ENCODE measurements around the gene PIAS4. TPM values are rescaled to one million over a fixed set of nuclear protein-coding genes. Genes with fewer than 3 reads are reported as not detected.

PIAS4 gene
- total RNA-seq, 1 experiment from 2014 or later: 45.9 TPM

GRCh38 chr19:4023600-4024398 is 16.3 kb downstream of the PIAS4 start (continued):
- TF ChIP-seq E2F4 (CRISPR knock-in tag; IDR thresholded peaks at IDR 0.05; ENCODE audit: borderline replicate concordance, low read depth) (no peak), GABPB1 (CRISPR knock-in tag; IDR thresholded peaks at IDR 0.05) (no peak), JAZF1 (CRISPR knock-in tag; IDR thresholded peaks at IDR 0.05) (no peak), ATF2 (CRISPR knock-in tag; IDR thresholded peaks at IDR 0.05; ENCODE audit: borderline replicate concordance, low read depth) (no peak), ZSCAN18 (CRISPR knock-in tag; IDR thresholded peaks at IDR 0.05) (no peak), ATF6 (CRISPR knock-in tag; IDR thresholded peaks at IDR 0.05) (no peak)

- H3K27me3 Mint-ChIP-seq (ENCODE audit: low read depth): no peaks in the 10 kb centered on the region
- no peaks in the 10 kb centered on the region for H3K9me3 Mint-ChIP-seq
- no peaks in the 10 kb centered on the region for H3K4me1 Mint-ChIP-seq
- ChIA-PET POLR2A (no interaction called here), CTCF (interaction anchor here (0.6 kb wide), 1 partner anchor 104 kb away, joined by 3 read pairs; no protein-coding TSS in a partner anchor)
- ATAC-seq (no peak), DNase-seq (ENCODE audit: low spot score) (no peak)
- peaks cover 29% of the 10 kb centered on the region for H3K36me3 Mint-ChIP-seq
- no peak for TF ChIP-seq ZNF396 (CRISPR knock-in tag; IDR thresholded peaks at IDR 0.05; ENCODE audit: borderline replicate concordance)
- TF ChIP-seq RELA (CRISPR knock-in tag; IDR thresholded peaks at IDR 0.05; ENCODE audit: borderline replicate concordance): no peak
- no peak for TF ChIP-seq NR1H2 (CRISPR knock-in tag; IDR thresholded peaks at IDR 0.05)
- TF ChIP-seq JUN (CRISPR knock-in tag; IDR thresholded peaks at IDR 0.05): no peak
- no peak for TF ChIP-seq ATF3 (CRISPR knock-in tag; conservative IDR thresholded peaks at IDR 0.05)
- no peak for TF ChIP-seq NFE2L1 (CRISPR knock-in tag; IDR thresholded peaks at IDR 0.05)
- no peak for TF ChIP-seq TEAD4 (CRISPR knock-in tag; IDR thresholded peaks at IDR 0.05)
- no peak for TF ChIP-seq IRF1 (CRISPR knock-in tag; IDR thresholded peaks at IDR 0.05)
- TF ChIP-seq ZNF232 (CRISPR knock-in tag; IDR thresholded peaks at IDR 0.05): no peak
- no peak for TF ChIP-seq ZBTB43 (CRISPR knock-in tag; IDR thresholded peaks at IDR 0.05)
- no peak for TF ChIP-seq TP53 (CRISPR knock-in tag; IDR thresholded peaks at IDR 0.05)
- TF ChIP-seq KAT7 (CRISPR knock-in tag; IDR thresholded peaks at IDR 0.05; ENCODE audit: borderline replicate concordance): no peak
- no peak for TF ChIP-seq SOX15 (CRISPR knock-in tag; IDR thresholded peaks at IDR 0.05)
- no peak for TF ChIP-seq EMX1 (CRISPR knock-in tag; IDR thresholded peaks at IDR 0.05)
- no peak for TF ChIP-seq ARID4B (CRISPR knock-in tag; IDR thresholded peaks at IDR 0.05; ENCODE audit: borderline replicate concordance)
- TF ChIP-seq CREM (CRISPR knock-in tag; IDR thresholded peaks at IDR 0.05): no peak
- H3K4me3 Mint-ChIP-seq: no peak overlapping the region
- no peak overlapping the region for H3K27ac Mint-ChIP-seq
Measured at GRCh38 chr19:4025317-4025716, 17.8 kb downstream of the PIAS4 start.

Measured in WTC11 (cell line).